GM20431 (cell line): ENCODE measurements around the gene TALDO1.

Experiments
- in situ Hi-C: fragments of 300-500 bp; cut with MseI, MboI; formaldehyde crosslinking; loops from one replicate; pipeline ENCODE4 v1.15.0; 2020; ENCODE audit warnings: low sequenced_read_pairs; ENCODE audit not compliant: unreplicated experiment

The TALDO1 gene

GRCh38 chr11:747158-748006 lies at the start of gene TALDO1:
Gene TALDO1, plus strand, starts transcription at chr11:747464. Its CDS starts 18 bp downstream, at chr11:747482.
- in situ Hi-C loops, result no loop called here

GRCh38 chr11:697811-698311 lies 49.4 kb upstream of the TALDO1 start:
- in situ Hi-C loops, result no loop called here

GRCh38 chr11:698493-699115 lies 48.7 kb upstream of the TALDO1 start:
- in situ Hi-C loops, result no loop called here

- in situ Hi-C loops, result no loop called here
Observed at GRCh38 chr11:699116-699508, 48.2 kb upstream of the TALDO1 start.

- in situ Hi-C loops, result no loop called here
Observed at GRCh38 chr11:699753-700152, 47.5 kb upstream of the TALDO1 start.

GRCh38 chr11:701741-702461 lies 45.4 kb upstream of the TALDO1 start:
- in situ Hi-C loops, result no loop called here

GRCh38 chr11:702462-703461 lies 44.5 kb upstream of the TALDO1 start:
- in situ Hi-C loops, result no loop called here

- in situ Hi-C loops, result no loop called here
Observed at GRCh38 chr11:703506-703905, 43.8 kb upstream of the TALDO1 start.

GRCh38 chr11:704228-704674 lies 43.0 kb upstream of the TALDO1 start:
- in situ Hi-C loops, result no loop called here

- in situ Hi-C loops, result no loop called here
Observed at GRCh38 chr11:704781-705645, 42.3 kb upstream of the TALDO1 start.

GRCh38 chr11:705646-706438 lies 41.4 kb upstream of the TALDO1 start, which contains the start of gene EPS8L2:
Gene EPS8L2, plus strand, starts transcription at chr11:706231. Its CDS starts 3,177 bp downstream, at chr11:709408.
- in situ Hi-C loops, result no loop called here

GRCh38 chr11:706439-706956 lies 40.8 kb upstream of the TALDO1 start:
- in situ Hi-C loops, result no loop called here

- in situ Hi-C loops, result no loop called here
Observed at GRCh38 chr11:706957-707816, 40.1 kb upstream of the TALDO1 start.

GRCh38 chr11:707817-708420 lies 39.3 kb upstream of the TALDO1 start:
- in situ Hi-C loops, result no loop called here

- in situ Hi-C loops, result no loop called here
Observed at GRCh38 chr11:708511-708910, 38.8 kb upstream of the TALDO1 start.
